GM21515 (cell line): Measurements from ENCODE around the gene KIF1C.

Experiments used
- ATAC-seq: cut with Tn5 transposase; IDR thresholded peaks from one replicate; pipeline ENCODE4 v1.9.1; 2021; ENCODE audit not compliant: unreplicated experiment

Gene KIF1C

GRCh38 chr17:4968486-4969046, 29.2 kb upstream of the KIF1C start:
- no peak for ATAC-seq

- ATAC-seq = no peak
Observed at GRCh38 chr17:4969047-4969550, 28.7 kb upstream of the KIF1C start.

DNA sequence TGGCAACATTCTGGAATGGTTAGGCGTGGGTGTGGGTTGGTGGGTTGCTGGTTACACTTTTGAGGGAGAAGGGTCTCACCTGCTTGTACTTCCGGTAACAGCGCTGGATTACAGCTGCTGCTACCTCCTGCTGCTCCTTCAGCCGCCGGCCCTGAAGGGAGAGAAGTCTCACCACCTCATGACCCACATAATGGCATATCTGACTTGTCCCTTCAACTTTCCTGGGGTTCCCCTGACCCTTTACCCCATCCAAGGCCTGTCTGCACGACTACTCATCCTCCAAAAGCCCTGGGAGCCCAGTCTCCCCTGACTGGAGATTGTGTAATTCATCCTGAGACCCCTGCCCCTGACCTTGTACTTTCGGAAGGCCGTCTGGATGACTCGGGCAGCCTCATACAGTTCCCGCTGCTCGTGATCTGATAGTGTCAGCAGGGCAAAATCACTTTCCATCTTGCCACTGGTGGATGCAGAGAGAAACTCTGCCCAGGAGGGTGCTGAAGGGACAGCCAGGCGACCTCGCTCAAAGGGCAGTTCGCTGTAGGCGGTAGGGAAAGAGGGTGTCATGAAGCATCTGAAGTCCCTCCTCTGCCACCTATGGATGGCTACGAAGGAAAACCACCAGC, 28.1 kb upstream of the KIF1C start:
- ATAC-seq = no peak

GRCh38 chr17:4970273-4970672, 27.5 kb upstream of the KIF1C start:
- no peak for ATAC-seq

GRCh38 chr17:4971826-4972225, 25.9 kb upstream of the KIF1C start:
- no peak for ATAC-seq

DNA sequence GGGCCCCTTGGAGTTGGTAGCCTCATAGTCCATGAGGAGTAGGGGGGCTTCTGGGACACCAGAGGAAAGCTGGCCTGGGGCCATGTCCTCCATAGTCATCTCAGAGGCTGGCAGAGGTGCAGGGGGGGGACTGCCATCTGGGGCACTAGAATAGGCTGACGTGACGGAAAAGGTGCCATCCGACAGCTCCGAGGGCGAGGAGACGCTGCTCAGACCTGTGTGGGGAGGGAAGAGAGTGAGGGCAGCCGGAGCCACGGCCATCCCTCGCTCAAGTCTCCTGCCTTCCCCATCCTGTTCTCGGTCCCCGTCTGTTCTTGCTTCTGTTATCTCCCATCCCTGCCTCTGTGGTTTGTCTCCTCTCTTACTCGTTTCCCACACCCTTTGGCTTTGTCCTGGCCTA, 25.4 kb upstream of the KIF1C start:
- ATAC-seq = no peak

DNA sequence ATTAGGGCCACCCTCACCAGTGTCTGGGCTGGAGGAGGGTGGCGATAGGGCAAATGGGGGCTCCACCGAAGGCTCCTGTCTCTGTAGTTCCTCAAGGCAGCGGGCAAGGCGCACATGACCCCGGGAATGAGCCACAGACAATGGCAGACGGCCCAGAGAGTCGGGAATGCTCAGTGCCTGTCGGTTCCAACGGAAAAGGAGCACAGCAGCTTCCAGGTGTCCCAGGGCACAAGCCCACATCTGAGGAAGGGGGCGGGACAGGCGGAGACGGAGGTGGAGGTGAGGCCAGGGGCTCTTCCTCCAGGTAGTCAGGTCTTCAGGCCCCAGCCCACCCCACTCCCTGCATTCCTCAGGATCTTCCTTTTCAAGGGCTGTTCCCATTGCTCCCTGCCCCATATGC, 25.0 kb upstream of the KIF1C start:
- ATAC-seq = no peak

- ATAC-seq = no peak
Observed at GRCh38 chr17:4973256-4974114, 24.3 kb upstream of the KIF1C start.

DNA sequence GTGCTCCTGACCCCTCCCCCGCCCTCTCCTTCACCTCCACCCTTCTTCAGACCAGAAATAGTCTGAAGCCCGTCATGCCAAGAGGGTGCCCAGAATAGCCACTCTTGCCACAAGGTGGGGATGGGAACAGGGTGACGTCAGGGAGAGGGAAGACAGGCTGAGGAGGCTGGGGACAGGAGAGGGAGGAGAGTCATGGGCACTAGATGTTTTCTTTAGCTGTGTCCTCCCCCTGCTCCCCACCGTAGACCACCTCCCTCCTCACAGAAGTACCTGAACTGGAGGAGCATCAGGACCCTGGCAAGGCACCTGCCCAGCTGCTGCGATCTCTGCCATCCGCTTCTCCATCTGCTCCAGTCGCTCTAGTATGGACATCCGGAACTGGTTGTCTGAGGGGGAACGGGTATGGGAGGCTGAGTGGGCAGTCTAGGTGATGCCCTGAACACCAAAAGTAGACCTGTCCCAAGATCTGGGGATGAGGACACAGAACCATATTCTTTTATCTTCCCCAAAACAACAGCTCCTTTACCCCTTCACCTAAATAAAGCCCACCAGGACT, 23.6 kb upstream of the KIF1C start:
- ATAC-seq = no peak

GRCh38 chr17:4978726-4979125, 19.0 kb upstream of the KIF1C start:
- ATAC-seq = no peak

DNA sequence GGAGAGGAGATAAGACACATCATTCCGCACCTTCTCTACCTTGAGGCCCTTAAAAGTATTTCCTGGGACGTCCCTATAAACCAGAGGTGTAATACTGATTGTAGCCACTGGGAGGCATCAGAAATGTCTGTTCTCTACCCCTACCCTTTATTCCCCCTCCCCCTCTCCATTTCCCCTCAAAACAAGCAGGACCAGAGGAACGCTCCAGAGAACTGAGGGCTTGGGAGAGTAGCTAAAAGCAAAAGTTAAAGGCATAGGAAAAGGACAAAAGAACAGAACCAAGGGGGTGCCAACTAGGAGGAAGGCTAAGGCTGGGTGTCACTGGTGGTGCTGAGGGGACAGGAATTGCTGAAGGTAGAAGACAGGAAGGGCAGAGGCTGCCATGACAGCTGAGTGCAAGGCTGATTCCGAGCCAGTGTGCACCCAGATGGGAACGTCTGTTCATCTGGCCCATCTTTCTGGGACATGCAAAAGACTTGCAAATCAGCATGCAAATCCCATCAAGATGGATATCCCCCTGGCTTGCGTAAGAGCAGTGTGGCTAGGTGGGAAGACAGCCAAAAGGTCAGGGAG, 17.0 kb upstream of the KIF1C start:
- no peak for ATAC-seq

- no peak for ATAC-seq
Observed at GRCh38 chr17:4982305-4982704, 15.4 kb upstream of the KIF1C start.

DNA sequence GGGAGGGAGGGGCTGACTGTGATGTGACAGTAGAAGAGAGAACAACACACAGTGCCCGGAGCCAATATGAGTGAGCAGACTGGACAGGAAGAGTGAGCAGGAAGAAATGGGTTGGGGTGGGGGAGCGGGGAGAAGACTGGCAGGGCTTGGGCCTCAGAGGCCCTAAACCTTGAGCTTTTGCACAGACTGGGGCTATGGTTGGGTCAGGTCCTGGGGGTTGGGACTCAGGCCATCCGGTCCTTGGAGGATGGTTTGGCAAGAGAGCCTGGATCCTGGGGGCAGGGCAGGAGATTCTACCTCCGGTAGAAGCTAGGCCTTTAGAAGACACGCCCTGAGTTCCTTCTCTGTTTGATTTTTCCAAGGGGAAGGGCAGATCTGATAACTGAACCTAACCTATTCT, 11.3 kb upstream of the KIF1C start:
- no peak for ATAC-seq

- peak; percentile 57 for ATAC-seq
Observed at GRCh38 chr17:4986951-4987766, 10.6 kb upstream of the KIF1C start, which contains the start of gene CAMTA2. TSS of gene CAMTA2 (minus strand) at chr17:4987675. CDS start at chr17:4986222, 1,453 bp downstream.

DNA sequence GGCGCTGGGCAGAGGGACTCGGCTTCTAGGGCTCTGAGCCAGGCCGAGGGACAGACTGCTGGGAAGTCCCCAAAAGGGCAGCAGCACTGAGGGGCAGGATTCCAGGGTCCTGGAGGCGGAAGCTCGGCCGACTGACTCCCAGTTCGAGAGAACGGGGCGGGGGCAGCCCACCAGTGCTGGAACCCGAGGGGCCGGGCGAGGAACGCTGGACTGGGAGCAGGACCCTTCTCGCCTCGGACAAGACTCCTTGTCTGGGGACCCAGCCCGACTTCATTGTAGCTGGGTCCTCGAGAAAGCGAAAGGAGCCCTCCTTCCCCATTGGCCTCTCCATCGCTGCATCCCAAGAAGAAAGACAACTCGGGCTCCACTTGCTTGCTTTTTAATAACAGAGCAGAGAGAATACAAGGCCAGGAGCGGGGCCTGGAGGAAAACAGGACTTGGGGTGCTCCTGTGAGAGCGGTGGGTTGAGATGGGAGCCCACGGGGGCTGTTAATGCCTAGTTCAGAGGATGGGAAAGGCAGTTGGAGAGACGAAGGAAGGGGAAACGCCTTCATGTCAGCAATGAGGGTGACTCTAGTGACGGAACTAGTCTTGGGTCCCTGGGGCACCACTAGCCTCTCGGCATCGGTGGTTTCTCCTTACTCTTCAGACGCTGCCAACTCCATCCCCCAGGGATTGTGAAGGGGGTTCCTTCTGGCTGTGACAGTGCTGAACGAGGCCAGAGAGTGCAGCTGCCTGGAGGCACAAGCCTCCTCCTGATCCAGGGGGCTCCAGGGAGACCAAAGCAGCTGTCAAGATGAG, 9.8 kb upstream of the KIF1C start:
- no peak for ATAC-seq

- no peak for ATAC-seq
Observed at GRCh38 chr17:4994081-4994595, 3.6 kb upstream of the KIF1C start.

DNA sequence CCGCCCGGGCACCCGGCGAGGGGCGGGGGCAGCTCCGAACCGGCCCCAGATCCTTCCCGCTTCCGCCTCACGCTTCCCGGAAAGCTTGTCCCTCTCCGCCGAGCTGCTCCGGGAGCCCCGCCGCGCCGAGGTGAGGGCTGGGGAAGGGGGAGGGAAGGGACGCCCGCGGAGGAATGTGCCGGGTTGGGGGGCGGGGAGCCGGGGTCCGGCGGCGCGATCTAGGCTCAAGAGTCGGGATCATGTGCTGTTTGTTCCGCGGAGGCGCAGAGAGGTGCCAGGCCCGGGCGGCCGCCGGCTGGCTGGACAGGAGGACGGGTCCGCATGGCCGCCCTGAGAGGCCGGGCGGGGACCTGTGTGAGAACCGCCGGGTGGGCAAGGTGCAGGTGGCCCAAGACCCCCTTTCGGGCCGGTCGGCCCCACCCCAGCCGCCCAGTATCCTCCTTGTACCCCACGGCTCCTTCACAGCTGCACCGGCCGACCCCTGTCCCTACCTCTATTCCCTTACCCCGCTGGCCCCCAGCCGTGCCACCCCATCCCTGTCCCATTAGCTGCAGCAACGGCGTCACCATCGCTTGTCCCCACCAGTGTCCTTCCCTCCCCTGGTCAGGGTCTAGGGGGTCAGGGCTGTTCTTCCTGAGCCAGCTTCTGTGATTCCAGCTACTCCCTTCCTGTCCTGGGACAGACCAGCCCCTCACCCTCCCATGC, 429 bp downstream of the KIF1C start:
- ATAC-seq = peak; percentile 6

DNA sequence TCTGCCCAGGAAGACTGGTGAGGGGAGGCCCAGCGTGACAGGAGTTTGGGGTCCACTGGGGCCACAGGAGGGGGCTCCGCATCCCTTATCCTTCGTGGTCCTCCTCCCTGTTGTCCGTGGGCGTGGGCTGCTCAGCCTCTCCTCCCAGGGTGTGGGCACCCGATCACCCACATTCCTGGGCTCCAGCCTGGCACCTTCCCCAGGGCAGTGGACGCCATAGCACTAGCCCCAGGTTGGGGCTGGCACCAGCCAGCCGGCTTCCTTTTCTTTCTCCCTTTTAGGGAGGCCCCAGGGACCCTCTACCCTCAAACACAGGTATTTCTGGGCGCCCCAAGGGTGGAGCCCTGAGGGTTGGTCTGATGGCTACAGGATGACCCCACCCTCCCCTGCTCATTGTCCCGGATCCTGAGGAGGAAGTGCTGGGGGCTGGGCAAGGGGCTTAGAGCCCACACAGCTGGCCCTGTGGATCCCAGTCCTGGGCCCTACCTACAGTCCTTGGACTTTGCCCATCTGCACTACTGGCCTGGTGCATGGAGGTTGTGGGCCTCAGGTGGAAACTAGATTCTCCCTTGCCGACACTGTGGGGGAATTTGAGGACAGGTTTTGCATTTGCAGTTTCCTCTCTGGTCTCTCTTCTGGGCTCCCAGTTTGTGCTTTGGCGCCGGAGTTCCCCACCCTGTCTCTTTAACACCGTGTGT, 1.1 kb downstream of the KIF1C start:
- ATAC-seq = no peak
